Tibial nerve (tissue), 3 donors: Measurements from ENCODE around the gene THAP11.

Source experiments
- POLR2A ChIP-seq, 2 donors: fragments of 450-650 bp; IDR thresholded peaks; one replicate each; pipeline ENCODE4 v1.6.1; 2017; ENCODE audit warnings: antibody characterized with exemption in 2 of 2, mild to moderate bottlenecking in 2 of 2, moderate library complexity in 2 of 2
- TF ChIP-seq, protein P1 (sequence below), 5 experiments: fragments of 200-600 bp in 3 of 5; fragments of 450-650 bp in 2 of 5; sonication (generic) in 3 of 5; IDR thresholded peaks; one replicate each; pipeline ENCODE4 v1.5.1; 2016 to 2019; ENCODE audit warnings: antibody characterized with exemption in 5 of 5, mild to moderate bottlenecking in 3 of 5, moderate library complexity in 2 of 5

DNA sequence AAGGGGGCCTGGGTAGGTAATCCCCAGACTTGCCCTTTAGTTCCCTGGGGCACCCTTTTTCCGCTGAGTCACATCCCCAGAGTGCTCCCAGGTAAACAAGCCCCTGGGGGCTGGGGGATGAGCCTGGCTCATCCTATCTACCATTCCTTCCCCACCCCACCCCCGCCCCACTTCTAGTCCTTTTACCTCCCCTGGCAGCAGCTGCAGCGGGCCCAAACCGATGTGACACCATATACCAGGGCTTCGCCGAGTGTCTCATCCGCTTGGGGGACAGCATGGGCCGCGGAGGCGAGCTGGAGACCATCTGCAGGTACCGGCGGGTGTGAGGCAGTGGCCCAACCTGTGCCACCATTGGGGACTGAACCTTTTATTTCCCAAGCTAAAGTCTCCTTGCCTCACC lies 43.4 kb downstream of the THAP11 start:
- TF ChIP-seq POLR2A (IDR thresholded peaks at IDR 0.05): no peak
- TF ChIP-seq, protein P1, sequence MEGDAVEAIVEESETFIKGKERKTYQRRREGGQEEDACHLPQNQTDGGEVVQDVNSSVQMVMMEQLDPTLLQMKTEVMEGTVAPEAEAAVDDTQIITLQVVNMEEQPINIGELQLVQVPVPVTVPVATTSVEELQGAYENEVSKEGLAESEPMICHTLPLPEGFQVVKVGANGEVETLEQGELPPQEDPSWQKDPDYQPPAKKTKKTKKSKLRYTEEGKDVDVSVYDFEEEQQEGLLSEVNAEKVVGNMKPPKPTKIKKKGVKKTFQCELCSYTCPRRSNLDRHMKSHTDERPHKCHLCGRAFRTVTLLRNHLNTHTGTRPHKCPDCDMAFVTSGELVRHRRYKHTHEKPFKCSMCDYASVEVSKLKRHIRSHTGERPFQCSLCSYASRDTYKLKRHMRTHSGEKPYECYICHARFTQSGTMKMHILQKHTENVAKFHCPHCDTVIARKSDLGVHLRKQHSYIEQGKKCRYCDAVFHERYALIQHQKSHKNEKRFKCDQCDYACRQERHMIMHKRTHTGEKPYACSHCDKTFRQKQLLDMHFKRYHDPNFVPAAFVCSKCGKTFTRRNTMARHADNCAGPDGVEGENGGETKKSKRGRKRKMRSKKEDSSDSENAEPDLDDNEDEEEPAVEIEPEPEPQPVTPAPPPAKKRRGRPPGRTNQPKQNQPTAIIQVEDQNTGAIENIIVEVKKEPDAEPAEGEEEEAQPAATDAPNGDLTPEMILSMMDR (IDR thresholded peaks at IDR 0.05): no peak
